ENCODE data around the gene HEXIM2. TPM values are rescaled to one million over a fixed set of nuclear protein-coding genes. Genes with fewer than 3 reads are reported as not detected.

HEXIM2 gene
- total and polyA plus RNA-seq, 12 donors = 3.0 to 10.3 (median 6.3) TPM

DNA sequence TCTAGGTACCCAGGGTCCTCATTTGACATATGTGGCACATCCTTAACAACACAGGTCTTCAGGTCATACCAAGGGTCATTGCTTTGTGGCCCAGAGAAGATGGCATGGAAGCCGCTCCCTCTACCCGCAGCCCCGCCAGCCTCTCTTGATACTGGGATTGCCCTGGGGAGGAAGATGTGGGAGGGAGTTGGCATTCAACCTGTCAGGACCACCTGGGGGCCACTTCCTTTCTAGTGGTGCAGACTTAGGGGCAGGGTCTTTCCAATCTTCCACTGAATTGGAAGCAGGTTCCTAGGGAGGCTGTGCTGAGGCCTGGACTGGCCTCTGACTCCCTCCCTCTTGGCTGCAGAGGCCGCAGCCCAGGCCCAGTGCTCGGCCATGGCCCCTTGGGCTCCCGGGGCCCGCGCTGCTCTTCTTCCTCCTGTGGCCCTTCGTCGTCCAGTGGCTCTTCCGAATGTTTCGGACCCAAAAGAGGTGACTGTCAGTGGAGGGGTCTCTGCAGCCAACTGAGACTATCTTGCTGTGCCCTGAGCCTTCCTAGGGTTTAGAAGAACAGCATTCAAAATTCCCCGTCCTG, 18.5 kb upstream of the HEXIM2 start:
- no peak for TF ChIP-seq CTCF (IDR thresholded peaks at IDR 0.05)
- H3K36me3 ChIP-seq = peaks cover 0 to 20% (median 0%) of the 10 kb centered on the region in 9 donors
- H3K27ac ChIP-seq = peak overlapping the region; percentile 74 to 96 (median 92)
- peak overlapping the region in 9 of 10 donors; percentile 24 to 62 (median 54) for H3K4me3 ChIP-seq
- peaks cover 6 to 39% (median 33%) of the 10 kb centered on the region in 9 donors for H3K4me1 ChIP-seq
- 62 to 71% methylated on average over 13 of the region's 13 CpGs for WGBS, 2 donors
- DNase-seq = no peak
- H3K27me3 ChIP-seq = no peaks in the 10 kb centered on the region
- intact Hi-C loops (cut with DNase I) = loop anchor here in 1 of 10 donors (10.0 kb wide), 1 partner anchor 172 kb away; the partner anchor contains the start of gene MAP3K14
- H3K9me3 ChIP-seq = no peaks in the 10 kb centered on the region
- no peak for ATAC-seq

DNA sequence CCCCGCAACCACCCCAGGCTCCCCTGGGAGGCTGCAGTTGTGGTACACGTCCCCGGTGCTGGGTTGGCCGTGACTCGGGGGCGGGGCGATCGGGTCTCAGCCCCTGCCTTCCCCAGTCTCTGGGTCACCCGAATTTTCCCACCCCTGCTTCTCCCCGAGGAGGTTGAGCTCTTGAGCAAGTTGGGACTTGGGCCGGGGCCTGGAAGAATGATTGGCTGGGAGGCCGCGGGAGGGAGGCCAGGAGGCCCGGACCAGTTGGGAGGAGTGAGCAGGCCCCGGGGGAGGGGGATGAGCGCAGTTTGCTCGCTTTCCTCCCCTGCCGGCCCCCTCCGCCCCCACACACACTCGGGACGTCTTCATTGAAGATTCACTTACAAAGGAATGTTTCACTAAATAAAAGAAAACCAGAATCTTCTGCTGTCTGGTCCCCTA, 17.9 kb upstream of the HEXIM2 start:
- H3K4me3 ChIP-seq = peak overlapping the region; percentile 14 to 62 (median 52)
- no peak for TF ChIP-seq CTCF (IDR thresholded peaks at IDR 0.05)
- H3K4me1 ChIP-seq = peaks cover 6 to 39% (median 33%) of the 10 kb centered on the region in 9 donors
- DNase-seq = peak; percentile 88 to 92
- WGBS, 2 donors = 16 to 18% methylated on average over 21 of the region's 21 CpGs
- peak; percentile 4 to 34 (median 14) for ATAC-seq
- intact Hi-C loops (cut with DNase I) = loop anchor here in 1 of 10 donors (10.0 kb wide), 1 partner anchor 171 kb away; the partner anchor contains the start of gene MAP3K14
- H3K36me3 ChIP-seq = peaks cover 0 to 14% (median 0%) of the 10 kb centered on the region in 9 donors
- no peaks in the 10 kb centered on the region for H3K9me3 ChIP-seq
- peak overlapping the region; percentile 74 to 96 (median 92) for H3K27ac ChIP-seq
- no peaks in the 10 kb centered on the region for H3K27me3 ChIP-seq

DNA sequence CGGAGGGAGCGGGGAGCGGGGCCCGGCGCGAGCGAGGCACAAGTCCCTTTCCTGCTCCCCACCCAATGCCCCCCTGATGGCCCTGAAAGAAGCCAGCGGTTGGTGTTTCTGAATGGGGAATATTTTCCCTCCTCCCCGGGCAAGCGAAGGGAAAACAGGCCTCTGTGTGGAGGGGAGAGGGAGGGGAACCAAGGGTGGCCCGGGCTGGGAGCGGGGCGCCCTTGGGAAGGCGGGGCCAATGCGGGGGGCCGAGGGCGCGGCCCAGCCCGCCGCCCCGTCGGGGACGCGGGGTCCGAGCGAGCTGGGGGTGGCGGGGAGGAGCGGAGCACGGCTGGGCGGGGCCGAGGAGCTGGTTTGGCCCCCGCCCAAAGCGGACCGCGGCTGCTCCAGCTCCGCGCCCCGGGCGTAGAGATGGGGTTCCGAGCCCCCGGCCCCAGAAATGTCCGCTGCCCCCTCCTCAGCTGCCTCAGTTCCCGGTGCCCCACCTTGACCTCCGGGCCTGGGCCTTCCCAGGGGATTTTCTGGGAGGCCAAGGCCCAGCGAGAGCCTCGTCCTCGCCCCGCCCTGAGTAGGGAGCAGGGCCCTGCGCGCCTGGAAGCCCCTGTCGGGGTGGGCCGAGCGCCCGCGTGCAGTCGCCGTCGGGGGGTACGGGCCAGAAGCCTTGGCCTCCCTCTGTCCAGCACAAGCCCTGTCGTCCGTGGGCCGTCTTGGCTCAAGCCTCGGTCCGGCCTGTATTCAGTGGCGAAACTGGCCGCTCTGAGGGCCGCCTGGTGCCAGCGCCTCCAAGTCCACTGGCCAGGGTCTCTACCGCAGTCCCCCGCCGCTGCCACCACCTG, 17.3 kb upstream of the HEXIM2 start:
- Histone ChIP-seq H3K4me1 (peaks cover 6 to 39% (median 33%) of the 10 kb centered on the region in 9 donors), H3K9me3 (no peaks in the 10 kb centered on the region), H3K27ac (peak overlapping the region; percentile 74 to 96 (median 92)), H3K4me3 (peak overlapping the region; percentile 14 to 62 (median 52)), H3K36me3 (peaks cover 0 to 8% (median 0%) of the 10 kb centered on the region in 9 donors), H3K27me3 (no peaks in the 10 kb centered on the region)
- ATAC-seq (peak in 4 of 8 donors; percentile 2 to 23 (median 16)), DNase-seq (peak; percentile 53 to 73)
- intact Hi-C loops (cut with DNase I) = loop anchor here in 1 of 10 donors (10.0 kb wide), 1 partner anchor 170 kb away; the partner anchor contains the start of gene MAP3K14
- 19% methylated on average over 65 to 71 of the region's 71 CpGs for WGBS, 2 donors
- no peak for TF ChIP-seq CTCF (IDR thresholded peaks at IDR 0.05)

- Histone ChIP-seq H3K36me3 (peaks cover 0 to 2% (median 0%) of the 10 kb centered on the region in 9 donors), H3K4me1 (peaks cover 6 to 39% (median 33%) of the 10 kb centered on the region in 9 donors), H3K9me3 (no peaks in the 10 kb centered on the region), H3K4me3 (peak overlapping the region in 9 of 10 donors; percentile 24 to 62 (median 54)), H3K27ac (peak overlapping the region; percentile 74 to 96 (median 92)), H3K27me3 (no peaks in the 10 kb centered on the region)
- intact Hi-C loops (cut with DNase I) = loop anchor here in 1 of 10 donors (10.0 kb wide), 1 partner anchor 170 kb away; the partner anchor contains the start of gene MAP3K14
- no peak for TF ChIP-seq CTCF (IDR thresholded peaks at IDR 0.05)
- WGBS, 2 donors = 81 to 83% methylated on average over 8 of the region's 8 CpGs
- DNase-seq (no peak), ATAC-seq (no peak)
Measured at GRCh38 chr17:45145035-45145389, 16.7 kb upstream of the HEXIM2 start.
